ENCODE results near the gene SRSF12. TPM values are rescaled to one million over a fixed set of nuclear protein-coding genes. Genes with fewer than 3 reads are reported as not detected.

SRSF12 gene
- total RNA-seq, 1 donor from 2014 or later = under 0.01 TPM

Other genes starting within 250 kb of the SRSF12 start
- gene RNGTT, start 154.5 kb downstream of the SRSF12 start, total RNA-seq = 8.9 TPM in 2 replicates
- 32.3 and 46.7 TPM in 2 replicates for gene PNRC1, start 37.3 kb downstream of the SRSF12 start, total RNA-seq
- gene PM20D2, start 28.0 kb upstream of the SRSF12 start, total RNA-seq = 2.7 and 5.4 TPM in 2 replicates
- gene GABRR1, start 99.3 kb upstream of the SRSF12 start, total RNA-seq = not detected in 2 replicates
- gene GABRR2, start 197.2 kb upstream of the SRSF12 start, total RNA-seq = 0.13 and 0.38 TPM in 2 replicates
- 47.9 and 56.6 TPM in 2 replicates for gene UBE2J1, start 234.7 kb upstream of the SRSF12 start, total RNA-seq